GM20000 (cell line): ENCODE results near the gene FHIT.
"Not testable (repeated sequence)": the region's sequence is repeated elsewhere in the genome, so short reads cannot be mapped to it uniquely, and the experiment has no call there.

Source experiments
- DNase-seq: peaks from one replicate; pipeline ENCODE4 v3.0.0; 2012; ENCODE audit warnings: low spot score
- TF ChIP-seq, protein P1 (sequence below): IDR thresholded peaks from 2 replicates; pipeline ENCODE4 v1.5.1; 2012; ENCODE audit warnings: mild to moderate bottlenecking, control low read depth; ENCODE audit errors: extremely low read depth, missing control alignments

The FHIT gene

DNA sequence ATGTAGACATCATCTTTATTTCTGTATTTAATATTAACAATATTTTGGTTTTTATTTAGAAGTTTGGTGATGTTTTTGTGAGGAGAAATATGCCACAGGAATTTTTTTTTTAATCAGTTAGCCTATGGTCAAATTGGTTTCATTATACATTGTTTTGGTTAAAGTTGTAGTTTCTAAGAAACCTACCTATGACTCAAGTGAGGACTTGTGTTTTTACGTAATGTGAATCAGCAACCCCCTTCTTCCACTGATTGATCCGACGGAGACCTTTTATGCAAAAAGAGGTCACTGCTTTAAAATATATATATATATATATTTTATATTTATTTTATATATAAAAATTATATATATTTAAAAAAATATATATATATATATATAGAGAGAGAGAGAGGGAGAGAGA lies 698.1 kb downstream of the FHIT start:
- TF ChIP-seq, protein P1, sequence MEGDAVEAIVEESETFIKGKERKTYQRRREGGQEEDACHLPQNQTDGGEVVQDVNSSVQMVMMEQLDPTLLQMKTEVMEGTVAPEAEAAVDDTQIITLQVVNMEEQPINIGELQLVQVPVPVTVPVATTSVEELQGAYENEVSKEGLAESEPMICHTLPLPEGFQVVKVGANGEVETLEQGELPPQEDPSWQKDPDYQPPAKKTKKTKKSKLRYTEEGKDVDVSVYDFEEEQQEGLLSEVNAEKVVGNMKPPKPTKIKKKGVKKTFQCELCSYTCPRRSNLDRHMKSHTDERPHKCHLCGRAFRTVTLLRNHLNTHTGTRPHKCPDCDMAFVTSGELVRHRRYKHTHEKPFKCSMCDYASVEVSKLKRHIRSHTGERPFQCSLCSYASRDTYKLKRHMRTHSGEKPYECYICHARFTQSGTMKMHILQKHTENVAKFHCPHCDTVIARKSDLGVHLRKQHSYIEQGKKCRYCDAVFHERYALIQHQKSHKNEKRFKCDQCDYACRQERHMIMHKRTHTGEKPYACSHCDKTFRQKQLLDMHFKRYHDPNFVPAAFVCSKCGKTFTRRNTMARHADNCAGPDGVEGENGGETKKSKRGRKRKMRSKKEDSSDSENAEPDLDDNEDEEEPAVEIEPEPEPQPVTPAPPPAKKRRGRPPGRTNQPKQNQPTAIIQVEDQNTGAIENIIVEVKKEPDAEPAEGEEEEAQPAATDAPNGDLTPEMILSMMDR: no peak
- no peak for DNase-seq

DNA sequence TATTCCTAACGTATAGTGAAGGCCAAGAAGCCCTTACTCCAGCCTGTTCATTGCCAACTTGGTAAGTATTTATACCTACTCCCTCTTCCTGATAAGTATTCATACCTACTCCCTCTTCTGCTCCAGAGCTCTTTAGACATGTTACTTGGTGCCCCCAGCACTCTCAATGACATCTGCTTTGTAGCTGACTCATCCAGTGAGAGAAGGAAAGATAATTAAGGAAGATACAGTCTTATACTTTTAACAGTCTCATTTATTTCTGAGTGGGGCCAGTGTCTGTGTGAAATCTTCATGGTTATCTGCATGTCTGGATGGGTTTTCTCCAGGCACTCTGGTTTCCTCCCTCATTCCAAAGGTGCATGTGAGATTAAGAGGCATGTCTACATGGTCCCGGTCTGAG lies 698.7 kb downstream of the FHIT start:
- DNase-seq: no peak
- TF ChIP-seq, protein P1: no peak

DNA sequence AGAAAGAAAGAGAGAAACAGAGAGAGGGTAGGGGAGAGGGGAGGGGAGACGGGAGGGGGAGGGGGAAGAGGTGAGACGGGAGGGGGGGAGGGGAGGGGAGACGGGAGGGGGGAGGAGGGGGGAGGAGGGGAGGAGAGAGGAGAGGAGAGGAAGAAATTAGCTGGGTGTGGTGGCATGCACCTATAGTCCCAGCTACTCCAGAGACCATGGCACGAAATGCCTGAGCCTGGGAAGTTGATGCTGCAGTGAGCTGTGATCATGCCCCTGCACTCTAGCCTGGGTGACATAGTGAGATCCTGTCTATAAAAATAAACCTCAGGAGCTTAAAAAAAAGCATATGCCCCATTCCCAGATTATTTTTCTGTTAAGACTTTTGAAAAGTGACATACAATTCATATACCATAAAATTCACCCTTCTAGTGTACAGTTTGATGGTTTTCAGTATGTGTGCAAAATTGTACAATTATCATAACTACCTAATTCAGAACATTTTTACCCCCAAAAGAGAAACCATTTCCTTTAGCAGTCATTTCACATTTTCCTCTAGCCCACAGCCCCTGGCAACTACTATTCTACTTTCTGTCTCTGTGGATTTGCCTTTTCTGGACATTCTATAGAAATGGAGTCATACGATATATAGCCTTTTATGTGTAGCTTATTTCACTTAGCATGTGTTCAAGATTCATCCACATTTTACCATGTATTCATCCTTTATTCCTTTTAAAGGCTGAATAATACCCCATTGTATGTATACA lies 699.6 kb downstream of the FHIT start:
- DNase-seq: no peak

DNA sequence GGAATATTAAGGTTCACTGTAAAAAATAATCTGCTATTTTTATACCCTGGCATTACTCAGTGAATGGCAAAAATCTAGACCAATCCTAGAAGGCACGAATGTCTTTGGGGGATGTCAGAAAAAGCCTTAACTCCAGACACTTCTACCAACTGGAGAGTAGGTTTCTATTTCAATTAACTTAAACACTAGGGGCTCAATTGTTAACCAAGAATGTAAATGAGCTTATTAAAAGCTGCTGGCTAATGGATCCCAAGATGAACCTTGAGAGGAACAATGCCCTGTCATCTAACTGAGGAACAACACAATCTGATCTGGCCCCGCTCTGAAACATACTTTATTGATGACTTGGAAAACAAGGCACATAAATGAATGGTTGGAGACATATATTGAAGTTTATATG lies 701.4 kb downstream of the FHIT start:
- TF ChIP-seq, protein P1: no peak
- DNase-seq: no peak

More for the DNA sequence above, 699.6 kb downstream of the FHIT start:
- TF ChIP-seq, protein P1: no peak

DNA sequence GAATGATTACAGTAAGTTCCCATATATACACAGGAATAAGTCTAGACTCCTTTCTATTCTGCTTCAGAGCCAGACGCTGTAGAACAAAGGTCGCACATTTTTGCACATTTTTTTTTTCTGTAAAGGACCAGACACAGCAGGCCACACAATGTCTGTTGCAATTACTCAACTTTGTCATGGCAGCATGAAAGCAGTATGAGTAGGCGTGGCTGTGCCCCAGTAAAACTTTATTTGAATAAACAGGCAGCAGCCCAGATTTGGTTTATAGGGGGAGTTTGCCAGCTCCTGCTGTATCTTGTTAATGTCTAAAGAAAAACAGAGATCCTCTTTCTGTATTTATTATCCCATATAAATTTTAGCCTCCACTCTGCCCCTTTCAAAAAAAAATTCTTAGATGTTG lies 708.3 kb downstream of the FHIT start:
- TF ChIP-seq, protein P1: no peak
- no peak for DNase-seq

DNA sequence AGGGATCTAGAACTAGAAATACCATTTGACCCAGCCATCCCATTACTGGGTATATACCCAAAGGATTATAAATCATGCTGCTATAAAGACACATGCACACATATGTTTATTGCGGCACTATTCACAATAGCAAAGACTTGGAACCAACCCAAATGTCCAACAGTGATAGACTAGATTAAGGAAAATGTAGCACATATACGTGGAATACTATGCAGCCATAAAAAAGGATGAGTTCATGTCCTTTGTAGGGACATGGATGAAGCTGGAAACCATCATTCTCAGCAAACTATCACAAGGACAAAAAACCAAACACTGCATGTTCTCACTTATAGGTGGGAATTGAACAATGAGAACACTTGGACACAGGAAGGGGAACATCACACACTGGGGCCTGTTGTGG lies 711.9 kb downstream of the FHIT start:
- DNase-seq: not testable (repeated sequence)

DNA sequence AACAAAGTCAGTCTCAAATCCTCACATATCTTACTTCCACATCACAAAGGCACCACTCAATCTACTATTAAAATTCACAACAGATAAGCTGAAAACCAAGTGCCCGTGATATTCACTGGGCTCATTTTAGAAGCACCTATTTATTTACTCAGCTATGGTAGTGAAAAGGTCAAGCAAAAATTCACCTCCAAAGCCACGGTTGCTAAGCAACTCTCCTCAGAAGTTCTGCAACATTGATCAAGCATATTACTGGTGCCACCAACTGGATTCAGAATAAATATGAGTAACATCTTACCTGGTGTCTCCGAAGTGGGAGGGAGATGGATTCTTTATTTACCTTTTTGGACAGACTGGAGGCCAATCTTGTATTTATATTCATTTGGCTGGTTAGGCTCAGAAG lies 714.8 kb downstream of the FHIT start:
- DNase-seq: no peak
- TF ChIP-seq, protein P1: no peak

DNA sequence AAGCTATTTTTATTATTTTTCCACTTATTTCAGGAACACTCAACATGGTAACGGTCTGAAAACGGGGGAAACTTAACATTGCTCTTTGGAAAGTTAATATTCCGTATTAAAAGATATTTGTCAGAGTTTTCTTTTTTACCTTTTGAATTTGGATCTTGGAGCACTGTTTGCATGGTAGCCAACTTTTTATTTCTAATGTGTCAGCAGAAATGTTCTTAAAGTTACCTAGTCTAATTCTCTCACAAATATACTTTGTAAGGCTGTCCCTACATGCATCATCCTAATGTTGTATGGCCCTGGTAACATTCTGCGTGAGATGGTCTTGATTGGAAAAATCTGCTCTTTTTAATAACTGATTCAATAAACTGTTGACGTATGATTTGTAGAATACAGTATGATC lies 719.5 kb downstream of the FHIT start:
- DNase-seq: no peak
- TF ChIP-seq, protein P1: no peak
